ENCODE measurements around the gene NAT9.

DNA sequence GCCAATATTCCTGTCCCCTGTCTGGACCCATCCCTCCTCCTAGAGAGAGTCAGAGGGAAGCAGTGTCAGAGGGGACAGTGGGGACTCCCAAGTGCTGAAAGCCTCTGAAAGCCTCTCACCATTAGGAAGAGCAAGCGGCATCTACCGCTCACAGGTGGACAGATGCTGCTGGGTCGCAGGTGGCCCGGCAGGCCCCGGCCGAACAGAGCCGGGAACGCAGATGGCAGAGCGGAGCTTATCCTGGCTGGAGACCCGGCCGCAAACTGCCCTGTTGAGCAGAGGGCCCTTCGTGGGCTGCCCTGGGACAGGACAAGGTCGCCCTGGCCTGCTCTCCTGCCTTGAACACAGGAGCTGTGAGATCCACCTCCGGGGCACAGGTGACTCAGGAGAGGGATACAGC is 23.0 kb upstream of the NAT9 start:
- no peak for TF ChIP-seq POLR2A (IDR thresholded peaks at IDR 0.05; ENCODE audit: extremely low read depth, insufficient read length)
- TF ChIP-seq, protein P1, sequence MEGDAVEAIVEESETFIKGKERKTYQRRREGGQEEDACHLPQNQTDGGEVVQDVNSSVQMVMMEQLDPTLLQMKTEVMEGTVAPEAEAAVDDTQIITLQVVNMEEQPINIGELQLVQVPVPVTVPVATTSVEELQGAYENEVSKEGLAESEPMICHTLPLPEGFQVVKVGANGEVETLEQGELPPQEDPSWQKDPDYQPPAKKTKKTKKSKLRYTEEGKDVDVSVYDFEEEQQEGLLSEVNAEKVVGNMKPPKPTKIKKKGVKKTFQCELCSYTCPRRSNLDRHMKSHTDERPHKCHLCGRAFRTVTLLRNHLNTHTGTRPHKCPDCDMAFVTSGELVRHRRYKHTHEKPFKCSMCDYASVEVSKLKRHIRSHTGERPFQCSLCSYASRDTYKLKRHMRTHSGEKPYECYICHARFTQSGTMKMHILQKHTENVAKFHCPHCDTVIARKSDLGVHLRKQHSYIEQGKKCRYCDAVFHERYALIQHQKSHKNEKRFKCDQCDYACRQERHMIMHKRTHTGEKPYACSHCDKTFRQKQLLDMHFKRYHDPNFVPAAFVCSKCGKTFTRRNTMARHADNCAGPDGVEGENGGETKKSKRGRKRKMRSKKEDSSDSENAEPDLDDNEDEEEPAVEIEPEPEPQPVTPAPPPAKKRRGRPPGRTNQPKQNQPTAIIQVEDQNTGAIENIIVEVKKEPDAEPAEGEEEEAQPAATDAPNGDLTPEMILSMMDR (IDR thresholded peaks at IDR 0.05; ENCODE audit: low read depth, low read length): no peak
- TF ChIP-seq, protein P2, sequence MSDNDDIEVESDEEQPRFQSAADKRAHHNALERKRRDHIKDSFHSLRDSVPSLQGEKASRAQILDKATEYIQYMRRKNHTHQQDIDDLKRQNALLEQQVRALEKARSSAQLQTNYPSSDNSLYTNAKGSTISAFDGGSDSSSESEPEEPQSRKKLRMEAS (IDR thresholded peaks at IDR 0.05; ENCODE audit: low read depth, low read length): no peak
- no peak for TF ChIP-seq MYC (IDR thresholded peaks at IDR 0.05; ENCODE audit: low read depth, low read length)

Data from NB4 (cell line).